Cardiac septum (tissue), 1 donor: ENCODE data around the gene SDK1. TPM values are rescaled to one million over a fixed set of nuclear protein-coding genes. Genes with fewer than 3 reads are reported as not detected.

ENCODE experiments used
- DNase-seq: peaks from one replicate; pipeline ENCODE4 v3.0.0-alpha.2; 2020; ENCODE audit warnings: low spot score
- intact Hi-C: fragments of 100-400 bp; cut with DNase I; formaldehyde crosslinking; loops from one replicate; pipeline ENCODE4 v1.14.0; 2022
- total RNA-seq: library from RNA; stranded (reverse); fragmentation: NEBNext Ultra II Directional; extraction: Animal tissue kit (Norgen Biotek cat#: 25700); gene quantifications from one replicate; pipeline ENCODE4 v1.2.1, GENCODE V29; 2021
- donor health status: DM: no; HTN: no; CAD: no.

Gene SDK1
- total RNA-seq, 1 donor from 2014 or later, result 0.32 TPM

GRCh38 chr7:4159761-4160554 is 858.9 kb downstream of the SDK1 start:
- intact Hi-C loops, result no loop called here
- DNase-seq, result no peak

DNA sequence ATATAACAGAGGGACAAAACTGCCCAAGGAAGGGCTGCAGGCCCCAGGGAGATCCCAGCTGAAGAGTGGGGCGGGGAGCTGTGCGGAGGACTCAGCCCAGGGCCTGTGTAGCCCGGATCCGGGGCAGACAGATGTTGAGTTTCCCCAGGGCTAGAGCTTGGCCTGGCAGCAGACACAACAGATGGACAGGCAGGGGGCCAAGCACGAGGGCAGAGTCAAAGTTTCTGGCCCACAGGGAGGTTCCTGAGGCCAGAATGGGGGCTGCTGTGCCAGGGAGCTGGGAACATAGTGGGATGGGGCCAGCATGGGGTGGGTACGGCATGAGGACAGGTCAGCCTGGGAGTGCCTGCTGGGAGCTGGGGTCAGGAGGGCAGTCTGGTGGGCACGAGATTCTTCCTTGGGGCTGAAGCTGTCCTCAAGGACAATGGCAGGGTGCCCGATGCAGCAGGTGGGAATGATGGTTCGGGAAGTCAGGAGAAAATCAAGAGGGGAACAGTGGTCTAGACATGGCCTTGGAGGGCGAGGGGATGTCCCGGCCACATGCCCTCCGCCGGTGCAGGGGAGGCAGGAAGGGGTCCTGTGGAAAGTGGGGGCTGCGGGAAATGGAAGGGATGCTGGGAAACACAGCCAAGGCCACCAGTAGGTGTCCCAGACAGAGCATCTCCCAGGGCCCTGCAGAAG is 862.0 kb downstream of the SDK1 start:
- no peak for DNase-seq
- intact Hi-C loops, result no loop called here

- intact Hi-C loops, result no loop called here
- DNase-seq, result no peak
These were observed 862.6 kb downstream of the SDK1 start for GRCh38 chr7:4163565-4164203.

DNA sequence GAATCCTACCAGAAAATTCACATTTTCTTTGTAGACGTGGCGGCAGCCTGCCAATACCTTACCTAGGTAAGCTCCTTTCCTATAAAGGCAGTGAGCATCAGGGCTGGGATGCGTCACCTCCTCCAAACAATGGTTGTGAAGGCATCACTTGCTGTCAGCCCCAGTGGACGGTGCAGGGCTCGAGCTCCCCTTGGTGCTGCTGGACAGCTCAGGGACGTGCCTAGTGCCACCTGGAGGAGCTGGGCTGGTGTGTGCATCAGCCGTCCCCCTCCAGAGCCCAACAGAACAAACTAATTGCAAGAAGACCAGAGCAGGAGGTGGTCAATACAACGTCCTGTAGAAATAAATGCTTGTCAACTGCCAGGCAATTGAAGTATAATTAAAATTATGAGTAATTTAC is 863.5 kb downstream of the SDK1 start:
- no peak for DNase-seq
- intact Hi-C loops, result no loop called here

- DNase-seq, result no peak
- intact Hi-C loops, result no loop called here
These were observed 865.3 kb downstream of the SDK1 start for GRCh38 chr7:4166340-4166739.

DNA sequence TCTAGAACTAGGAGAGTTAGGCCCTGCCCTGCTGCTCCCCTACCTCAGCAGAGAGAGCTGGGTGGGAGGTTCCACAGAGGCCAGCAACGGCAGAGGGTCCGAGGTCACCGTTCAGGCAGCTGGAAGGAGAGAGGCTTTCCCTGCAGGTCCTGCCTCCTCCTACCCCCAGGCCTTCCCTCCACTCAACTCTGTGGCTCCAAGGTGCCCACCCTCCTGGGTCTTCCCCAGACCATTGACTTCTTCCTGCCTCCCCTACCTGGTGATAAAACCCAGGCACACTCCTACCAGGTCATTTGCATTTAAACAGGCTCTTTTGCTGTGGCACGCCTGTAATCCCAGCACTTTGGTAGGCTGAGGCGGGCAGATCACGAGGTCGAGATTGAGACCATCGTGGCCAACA is 865.8 kb downstream of the SDK1 start:
- DNase-seq, result no peak
- intact Hi-C loops, result no loop called here

DNA sequence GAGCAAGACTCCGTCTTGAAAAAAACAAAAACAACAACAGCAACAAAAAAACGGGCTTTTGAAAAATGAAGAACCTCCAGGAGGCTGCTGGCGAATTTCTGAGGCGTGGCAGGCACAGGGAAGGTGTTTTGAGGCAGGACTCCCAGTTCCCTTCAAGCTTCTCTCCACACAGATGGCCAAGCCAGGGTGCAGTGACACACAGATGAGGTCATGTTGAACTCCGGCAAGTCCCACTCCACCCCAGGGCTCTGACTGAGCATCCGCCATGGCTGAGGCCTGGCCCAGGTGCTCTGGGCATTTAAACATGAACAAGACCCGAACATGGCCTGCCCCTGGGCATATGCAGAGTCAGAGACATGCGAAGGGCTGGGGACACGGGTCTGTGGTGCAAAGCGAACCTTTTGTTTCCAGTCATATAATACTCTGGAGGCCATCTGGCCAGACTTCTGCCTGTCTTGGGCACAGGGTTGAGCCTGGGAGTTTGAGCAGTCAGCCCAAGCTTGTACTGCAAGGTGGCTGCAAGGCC is 866.4 kb downstream of the SDK1 start:
- no peak for DNase-seq
- intact Hi-C loops, result no loop called here

- no peak for DNase-seq
- intact Hi-C loops, result no loop called here
These were observed 867.0 kb downstream of the SDK1 start for GRCh38 chr7:4168041-4168440.

DNA sequence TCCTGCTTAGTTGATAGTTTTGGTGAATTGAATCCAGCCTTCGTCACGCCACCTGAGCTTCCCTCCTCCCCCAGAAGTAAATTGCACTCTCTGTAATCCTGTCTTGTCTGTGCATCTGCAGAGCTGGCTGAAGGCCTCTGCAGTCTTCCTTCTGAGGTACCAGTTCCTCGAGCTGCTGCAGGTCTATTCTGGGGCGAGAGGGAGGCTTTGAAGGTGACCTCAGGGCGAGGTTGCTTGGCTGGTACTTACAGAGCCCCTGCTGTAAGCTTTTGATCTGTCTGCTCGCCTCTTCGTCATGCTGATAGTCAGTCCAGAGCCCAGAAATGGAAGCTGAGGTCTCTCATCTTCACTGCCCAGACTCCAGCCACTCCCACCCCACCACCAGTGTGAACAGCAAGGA is 867.5 kb downstream of the SDK1 start:
- DNase-seq, result no peak
- intact Hi-C loops, result no loop called here

- intact Hi-C loops, result no loop called here
- no peak for DNase-seq
These were observed 868.4 kb downstream of the SDK1 start for GRCh38 chr7:4169455-4169854.

GRCh38 chr7:4170997-4171786 is 870.1 kb downstream of the SDK1 start:
- intact Hi-C loops, result no loop called here
- no peak for DNase-seq

DNA sequence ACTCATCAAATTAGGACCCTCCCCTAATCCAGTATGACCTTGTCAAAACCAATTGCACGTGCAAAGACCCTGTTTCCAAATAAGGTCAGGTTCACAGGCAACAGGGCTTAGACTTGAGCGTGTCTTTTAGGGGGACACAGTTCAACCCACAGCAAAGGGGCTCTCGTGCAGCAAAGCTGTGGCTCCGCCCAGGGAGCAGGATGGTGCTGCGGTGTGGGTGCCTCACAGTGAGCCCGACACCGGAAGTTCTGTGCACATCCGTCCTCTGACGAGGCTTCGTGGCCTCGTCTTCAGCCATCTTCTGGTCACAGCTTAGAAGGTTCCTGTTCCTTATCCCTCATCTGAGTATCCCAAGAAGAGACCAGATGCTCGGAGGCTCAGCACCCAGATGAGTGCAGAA is 871.8 kb downstream of the SDK1 start:
- no peak for DNase-seq
- intact Hi-C loops, result no loop called here

- intact Hi-C loops, result no loop called here
- DNase-seq, result no peak
These were observed 872.6 kb downstream of the SDK1 start for GRCh38 chr7:4173615-4174014.

- DNase-seq, result no peak
- intact Hi-C loops, result no loop called here
These were observed 873.0 kb downstream of the SDK1 start for GRCh38 chr7:4174016-4174415.

DNA sequence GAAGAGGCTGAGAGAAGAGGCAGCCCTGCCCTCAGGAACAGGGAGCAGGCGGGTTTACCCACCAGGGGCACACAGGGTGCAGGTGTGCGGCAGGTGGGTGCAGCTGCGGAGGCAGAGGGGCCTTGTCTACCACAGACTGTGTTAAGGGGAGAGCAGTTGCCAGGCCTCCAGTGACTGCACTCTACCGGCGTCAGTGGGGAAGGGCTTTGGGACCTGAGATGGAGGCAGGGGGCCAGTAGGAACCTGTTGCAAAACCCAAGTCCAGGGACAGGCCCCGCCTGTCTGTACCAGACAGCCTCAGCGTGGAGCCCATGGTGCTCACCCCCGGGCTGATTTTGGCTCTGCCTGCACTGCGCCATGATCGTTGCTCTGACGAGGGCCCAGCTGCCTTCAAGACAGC is 873.4 kb downstream of the SDK1 start:
- intact Hi-C loops, result no loop called here
- no peak for DNase-seq

DNA sequence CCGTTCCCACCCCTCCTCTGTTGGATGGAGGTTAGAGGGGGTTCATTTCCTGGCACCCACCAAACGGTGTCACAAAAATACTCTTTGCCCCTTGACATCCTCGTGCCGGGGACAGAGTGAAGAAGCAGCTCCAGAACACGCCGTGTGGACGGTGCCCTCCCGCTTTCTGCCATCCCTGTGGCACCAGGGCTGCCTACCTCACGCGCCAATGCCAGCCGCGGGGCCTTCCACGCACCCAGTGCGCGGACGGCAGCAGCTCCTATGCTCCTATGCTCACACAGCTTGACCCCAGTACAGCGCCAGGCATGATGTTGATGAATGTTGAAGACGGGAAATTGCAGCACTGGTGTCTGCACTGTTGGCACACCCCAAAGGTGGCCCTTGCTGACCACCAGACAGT is 873.8 kb downstream of the SDK1 start:
- DNase-seq, result no peak
- intact Hi-C loops, result no loop called here

DNA sequence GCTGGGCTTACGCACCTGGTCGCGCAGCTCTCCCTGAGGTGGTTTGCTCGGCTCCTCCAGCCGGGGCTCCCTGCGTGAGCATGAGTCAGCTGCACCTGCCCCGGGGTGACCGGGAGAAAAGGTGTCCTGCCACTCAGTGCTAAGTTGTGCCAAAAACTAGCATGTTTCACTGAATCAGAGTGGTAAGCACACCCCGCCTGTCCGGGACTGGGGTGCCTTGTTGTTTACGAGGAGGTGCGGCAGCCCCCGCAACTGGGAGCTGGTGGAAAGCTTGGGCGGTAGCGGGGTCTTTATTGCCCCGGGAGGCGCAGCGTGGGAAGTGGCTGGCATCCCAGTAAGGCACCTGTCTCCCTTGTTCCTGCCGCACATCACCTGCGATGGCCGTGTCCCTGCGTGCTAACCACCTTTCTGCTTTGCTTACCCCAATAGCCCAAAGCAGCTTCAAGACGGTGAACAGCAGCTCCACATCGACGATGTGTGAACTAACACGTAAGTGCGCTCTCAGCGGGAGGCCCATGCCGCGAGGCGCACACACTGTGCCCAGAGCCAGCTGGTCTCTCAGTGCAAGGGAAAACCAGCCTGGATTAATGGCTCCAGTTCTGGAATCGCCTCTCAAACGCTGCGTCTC is 874.4 kb downstream of the SDK1 start:
- intact Hi-C loops, result no loop called here
- no peak for DNase-seq

DNA sequence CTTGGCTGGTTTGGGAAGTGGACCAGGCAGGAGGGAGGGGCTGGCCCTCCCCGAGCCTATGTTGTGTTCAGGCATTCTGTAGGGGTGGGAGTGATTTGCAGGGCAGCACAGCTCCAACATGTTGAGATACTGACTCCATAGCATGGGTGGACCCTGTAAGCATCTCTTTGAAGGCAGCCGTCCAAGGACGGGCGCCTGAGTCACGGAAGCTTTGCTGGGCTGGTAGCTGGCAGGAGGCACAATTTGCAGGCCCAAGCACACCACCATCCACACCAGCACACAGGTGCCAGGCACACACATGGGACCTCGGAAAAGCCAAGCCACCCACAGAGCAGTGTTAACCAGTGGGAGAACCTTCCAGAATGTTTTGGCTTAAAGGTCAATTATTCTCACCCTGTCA is 875.9 kb downstream of the SDK1 start:
- no peak for DNase-seq
- intact Hi-C loops, result no loop called here

DNA sequence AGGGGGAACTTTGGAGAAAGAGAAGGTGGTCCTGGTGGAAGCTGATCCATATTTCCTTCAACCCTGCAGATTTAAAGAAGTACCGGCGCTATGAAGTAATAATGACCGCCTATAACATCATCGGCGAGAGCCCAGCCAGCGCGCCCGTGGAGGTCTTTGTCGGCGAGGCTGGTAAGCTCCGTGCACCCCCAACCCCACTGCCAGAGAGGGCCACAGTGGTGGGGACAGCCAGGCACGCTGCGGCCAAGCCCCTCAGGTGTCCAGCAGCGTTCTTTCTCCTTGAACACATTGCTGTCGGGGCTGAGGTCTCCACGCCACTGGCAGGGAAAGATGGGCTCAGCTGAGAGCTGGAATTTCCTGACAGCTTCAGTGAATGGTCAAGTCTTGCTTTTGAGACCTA is 877.4 kb downstream of the SDK1 start:
- intact Hi-C loops, result no loop called here
- DNase-seq, result no peak
